Stimulated activated memory B cell treated with anti-CD40 and anti-IgM and Interleukin-4, amounts not matched to agents 10 μg/mL and 1 μg/mL and 100 μg/mL, for 72 hours (primary cell): ENCODE measurements around the gene GSK3B.
A peak's percentile ranks its signal among the peaks of the same experiment; 100 is the strongest.
"Not testable (repeated sequence)": the region's sequence is repeated elsewhere in the genome, so short reads cannot be mapped to it uniquely, and the experiment has no call there.

Source experiments
- ATAC-seq: fragments of 150-1000 bp; cut with Tn5 transposase; 2 replicates; pipeline ENCODE4 v1.10.0; 2021
- H3K27ac Mint-ChIP-seq: one replicate; pipeline ENCODE4 v1.8.0; 2022; ENCODE audit warnings: mild to moderate bottlenecking, mixed read lengths
- H3K27me3 Mint-ChIP-seq: one replicate; pipeline ENCODE4 v1.8.0; 2022; ENCODE audit warnings: mixed read lengths
- H3K36me3 Mint-ChIP-seq: one replicate; pipeline ENCODE4 v1.8.0; 2022; ENCODE audit warnings: mixed read lengths
- H3K4me1 Mint-ChIP-seq: one replicate; pipeline ENCODE4 v1.8.0; 2022; ENCODE audit warnings: mixed read lengths
- H3K4me3 Mint-ChIP-seq: one replicate; pipeline ENCODE4 v1.8.0; 2022; ENCODE audit warnings: mild to moderate bottlenecking, moderate library complexity, mixed read lengths
- H3K9me3 Mint-ChIP-seq: one replicate; pipeline ENCODE4 v1.8.0; 2022; ENCODE audit warnings: mixed read lengths

Gene GSK3B

GRCh38 chr3:120080836-120081235 lies 13.4 kb downstream of the GSK3B start:
- peaks cover 67% of the 10 kb centered on the region for H3K4me1 Mint-ChIP-seq
- peaks cover 4% of the 10 kb centered on the region for H3K9me3 Mint-ChIP-seq
- no peaks in the 10 kb centered on the region for H3K27me3 Mint-ChIP-seq
- H3K36me3 Mint-ChIP-seq, result peaks cover 19% of the 10 kb centered on the region
- no peak overlapping the region for H3K27ac Mint-ChIP-seq
- H3K4me3 Mint-ChIP-seq, result no peak overlapping the region
- ATAC-seq, result no peak

GRCh38 chr3:120077731-120078130 lies 16.5 kb downstream of the GSK3B start:
- Mint-ChIP-seq H3K4me1 (peaks cover 79% of the 10 kb centered on the region), H3K27me3 (no peaks in the 10 kb centered on the region), H3K36me3 (peaks cover 29% of the 10 kb centered on the region), H3K4me3 (no peak overlapping the region), H3K9me3 (peaks cover 4% of the 10 kb centered on the region), H3K27ac (no peak overlapping the region)
- no peak for ATAC-seq

GRCh38 chr3:120072867-120073525 lies 21.3 kb downstream of the GSK3B start:
- ATAC-seq, result no peak
- H3K9me3 Mint-ChIP-seq, result peaks cover 4% of the 10 kb centered on the region
- peaks cover 65% of the 10 kb centered on the region for H3K4me1 Mint-ChIP-seq
- H3K36me3 Mint-ChIP-seq, result peaks cover 29% of the 10 kb centered on the region
- H3K4me3 Mint-ChIP-seq, result no peak overlapping the region
- no peak overlapping the region for H3K27ac Mint-ChIP-seq
- H3K27me3 Mint-ChIP-seq, result no peaks in the 10 kb centered on the region

GRCh38 chr3:120071259-120071658 lies 23.0 kb downstream of the GSK3B start:
- H3K27me3 Mint-ChIP-seq, result no peaks in the 10 kb centered on the region
- peaks cover 33% of the 10 kb centered on the region for H3K36me3 Mint-ChIP-seq
- ATAC-seq, result no peak
- no peak overlapping the region for H3K4me3 Mint-ChIP-seq
- no peak overlapping the region for H3K27ac Mint-ChIP-seq
- peaks cover 71% of the 10 kb centered on the region for H3K4me1 Mint-ChIP-seq
- H3K9me3 Mint-ChIP-seq, result peaks cover 4% of the 10 kb centered on the region

GRCh38 chr3:120070263-120070981 lies 23.8 kb downstream of the GSK3B start:
- Mint-ChIP-seq H3K4me3 (no peak overlapping the region), H3K4me1 (peaks cover 71% of the 10 kb centered on the region), H3K9me3 (peaks cover 6% of the 10 kb centered on the region), H3K27me3 (no peaks in the 10 kb centered on the region), H3K36me3 (peaks cover 34% of the 10 kb centered on the region), H3K27ac (no peak overlapping the region)
- ATAC-seq, result no peak

GRCh38 chr3:120067083-120067482 lies 27.2 kb downstream of the GSK3B start:
- no peak overlapping the region for H3K27ac Mint-ChIP-seq
- H3K27me3 Mint-ChIP-seq, result no peaks in the 10 kb centered on the region
- peaks cover 60% of the 10 kb centered on the region for H3K4me1 Mint-ChIP-seq

GRCh38 chr3:120066634-120067033 lies 27.6 kb downstream of the GSK3B start:
- Mint-ChIP-seq H3K9me3 (peaks cover 6% of the 10 kb centered on the region), H3K36me3 (peaks cover 27% of the 10 kb centered on the region), H3K4me3 (no peak overlapping the region), H3K27ac (no peak overlapping the region), H3K4me1 (peaks cover 57% of the 10 kb centered on the region), H3K27me3 (no peaks in the 10 kb centered on the region)
- no peak for ATAC-seq

More at GRCh38 chr3:120067083-120067482, 27.2 kb downstream of the GSK3B start:
- Mint-ChIP-seq H3K36me3 (peaks cover 27% of the 10 kb centered on the region), H3K4me3 (no peak overlapping the region), H3K9me3 (peaks cover 6% of the 10 kb centered on the region)
- ATAC-seq, result no peak

GRCh38 chr3:120064641-120065040 lies 29.6 kb downstream of the GSK3B start:
- H3K36me3 Mint-ChIP-seq, result peaks cover 33% of the 10 kb centered on the region
- H3K4me3 Mint-ChIP-seq, result no peak overlapping the region
- ATAC-seq, result no peak
- H3K27me3 Mint-ChIP-seq, result no peaks in the 10 kb centered on the region
- peaks cover 6% of the 10 kb centered on the region for H3K9me3 Mint-ChIP-seq
- H3K27ac Mint-ChIP-seq, result no peak overlapping the region
- peaks cover 54% of the 10 kb centered on the region for H3K4me1 Mint-ChIP-seq

GRCh38 chr3:120062474-120062873 lies 31.8 kb downstream of the GSK3B start:
- no peak for ATAC-seq
- Mint-ChIP-seq H3K4me3 (no peak overlapping the region), H3K27me3 (no peaks in the 10 kb centered on the region), H3K36me3 (peaks cover 28% of the 10 kb centered on the region), H3K27ac (no peak overlapping the region), H3K4me1 (peaks cover 59% of the 10 kb centered on the region), H3K9me3 (peaks cover 6% of the 10 kb centered on the region)

- no peaks in the 10 kb centered on the region for H3K27me3 Mint-ChIP-seq
- peaks cover 17% of the 10 kb centered on the region for H3K36me3 Mint-ChIP-seq
- H3K4me3 Mint-ChIP-seq, result no peak overlapping the region
- ATAC-seq, result no peak
- peak overlapping the region; percentile 16 for H3K27ac Mint-ChIP-seq
- peaks cover under 1% of the 10 kb centered on the region for H3K9me3 Mint-ChIP-seq
- H3K4me1 Mint-ChIP-seq, result peaks cover 50% of the 10 kb centered on the region
These were observed 35.0 kb downstream of the GSK3B start for GRCh38 chr3:120059081-120059864.

GRCh38 chr3:120057626-120058025 lies 36.6 kb downstream of the GSK3B start:
- Mint-ChIP-seq H3K27ac (no peak overlapping the region), H3K9me3 (peaks cover 4% of the 10 kb centered on the region), H3K27me3 (no peaks in the 10 kb centered on the region), H3K4me3 (no peak overlapping the region), H3K36me3 (peaks cover 28% of the 10 kb centered on the region), H3K4me1 (peaks cover 66% of the 10 kb centered on the region)
- ATAC-seq, result no peak

GRCh38 chr3:120057029-120057428 lies 37.2 kb downstream of the GSK3B start:
- no peak for ATAC-seq
- H3K4me1 Mint-ChIP-seq, result peaks cover 72% of the 10 kb centered on the region
- H3K36me3 Mint-ChIP-seq, result peaks cover 28% of the 10 kb centered on the region
- no peak overlapping the region for H3K27ac Mint-ChIP-seq
- H3K9me3 Mint-ChIP-seq, result peaks cover 4% of the 10 kb centered on the region
- no peaks in the 10 kb centered on the region for H3K27me3 Mint-ChIP-seq
- no peak overlapping the region for H3K4me3 Mint-ChIP-seq

- not testable (repeated sequence) for H3K27me3 Mint-ChIP-seq, H3K4me3 Mint-ChIP-seq, ATAC-seq, H3K9me3 Mint-ChIP-seq
- Mint-ChIP-seq H3K27ac (peak overlapping the region; percentile 18), H3K4me1 (peaks cover 75% of the 10 kb centered on the region), H3K36me3 (peaks cover 37% of the 10 kb centered on the region)
These were observed 40.6 kb downstream of the GSK3B start for GRCh38 chr3:120053647-120054046.

- H3K9me3 Mint-ChIP-seq, result peaks cover 4% of the 10 kb centered on the region
- H3K36me3 Mint-ChIP-seq, result peaks cover 43% of the 10 kb centered on the region
- no peak overlapping the region for H3K4me3 Mint-ChIP-seq
- H3K27ac Mint-ChIP-seq, result peak overlapping the region; percentile 14
- no peaks in the 10 kb centered on the region for H3K27me3 Mint-ChIP-seq
- ATAC-seq, result no peak
- peaks cover 74% of the 10 kb centered on the region for H3K4me1 Mint-ChIP-seq
These were observed 41.6 kb downstream of the GSK3B start for GRCh38 chr3:120052677-120053076.

- Mint-ChIP-seq H3K36me3 (peaks cover 43% of the 10 kb centered on the region), H3K27me3 (no peaks in the 10 kb centered on the region), H3K4me1 (peaks cover 71% of the 10 kb centered on the region), H3K4me3 (no peak overlapping the region), H3K9me3 (peaks cover 4% of the 10 kb centered on the region), H3K27ac (peak overlapping the region; percentile 14)
- no peak for ATAC-seq
These were observed 42.0 kb downstream of the GSK3B start for GRCh38 chr3:120052225-120052624.
